Measurements from ENCODE around the gene BRD3OS. TPM values are rescaled to one million over a fixed set of nuclear protein-coding genes. Genes with fewer than 3 reads are reported as not detected.

BRD3OS gene
- total RNA-seq (2012; rRNA removed) (15.3 and 15.8 TPM in 2 replicates), polyA plus RNA-seq (2012; rRNA removed) (19.3 and 20.7 TPM in 2 replicates), Bru-seq, nascent RNA (percentile 47 among the genes with signal in this experiment), BruChase-seq, experiment 1, labeled RNA remaining after a 6-hour chase (percentile 72 among the genes with signal in this experiment), BruChase-seq, experiment 2, labeled RNA remaining after a 2-hour chase (percentile 55 among the genes with signal in this experiment)
- 13.9 and 14.8 TPM in 2 replicates for polyA plus RNA-seq (2012; cell fraction: cytosol; rRNA removed)
- polyA plus RNA-seq (2012; cell fraction: nucleus; rRNA removed; ENCODE audit: low replicate concordance) = 9.0 and 16.2 TPM in 2 replicates
- long read RNA-seq, full-length matches to known transcripts = 24 of 49 reads
- long read RNA-seq, partial matches to known transcripts = 3 of 49 reads
- long read RNA-seq, other reads (novel, unspliced or antisense) = 22 of 49 reads

- no TSS peak for BruUV-seq (replicated peaks)
- TF ChIP-seq MAZ (IDR thresholded peaks at IDR 0.05; ENCODE audit: borderline replicate concordance, low read depth, low read length) (peak; percentile 99), FOS (IDR thresholded peaks at IDR 0.05; ENCODE audit: low read depth, low read length) (no peak), CHD1 (IDR thresholded peaks at IDR 0.05; ENCODE audit: low read depth, low read length) (no peak), USF2 (IDR thresholded peaks at IDR 0.05; ENCODE audit: low read depth, low read length) (no peak), MXI1 (IDR thresholded peaks at IDR 0.05; ENCODE audit: borderline replicate concordance, low read depth, low read length) (peak; percentile 81), POLR2A (IDR thresholded peaks at IDR 0.05; ENCODE audit: low read depth, low read length) (no peak), SMC3 (IDR thresholded peaks at IDR 0.05; ENCODE audit: low read depth, low read length) (no peak), CTCF (conservative IDR thresholded peaks at IDR 0.05; ENCODE audit: low read depth, low read length) (no peak), NFE2L2 (IDR thresholded peaks at IDR 0.05; ENCODE audit: low read depth, low read length) (no peak), BHLHE40 (IDR thresholded peaks at IDR 0.05; ENCODE audit: low read depth, low read length) (peak; percentile 8; the same call in 1 of the 2 replicates)
Observed at GRCh38 chr9:134024828-134025605, at the start of gene BRD3OS. TSS of gene BRD3OS (plus strand) at chr9:134025481. CDS start at chr9:134026748, 1,267 bp downstream.

More at GRCh38 chr9:134024828-134025605, at the start of gene BRD3OS:
- H3K36me3 ChIP-seq (ENCODE audit: control insufficient read depth, insufficient read depth, low read length) = peaks cover 17% of the 10 kb centered on the region; the same call in 1 of the 2 replicates
- H3K23ac ChIP-seq (ENCODE audit: low read depth, low read length) = peak within 1 kb of the TSS; percentile 91; the same call in 1 of the 2 replicates
- H3K9ac ChIP-seq (ENCODE audit: low read depth, low read length) = peak within 1 kb of the TSS; percentile 72
- no peak within 1 kb of the TSS for H3K18ac ChIP-seq (ENCODE audit: low read depth, low read length)
- peak within 1 kb of the TSS; percentile 98 for H2AFZ ChIP-seq (replicated peaks; ENCODE audit: low read length, poor library complexity)
- ATAC-seq (ENCODE audit: low read depth) (peak; percentile 99), DNase-seq (peak; percentile 99)
- peak within 1 kb of the TSS; percentile 75; the same call in 1 of the 2 replicates for H4K5ac ChIP-seq (ENCODE audit: low read depth, low read length)
- H3K14ac ChIP-seq (replicated peaks; ENCODE audit: low read depth, low read length) = peak within 1 kb of the TSS; percentile 94
- H3K9me3 ChIP-seq (ENCODE audit: control insufficient read depth, insufficient read depth, low read length) = no peaks in the 10 kb centered on the region
- dilution Hi-C loops (cut with HindIII; ENCODE audit: low sequenced_read_pairs, unreplicated experiment) = loop anchor here (25.0 kb wide), 1 partner anchor 238 kb away; no protein-coding TSS in a partner anchor
- 0% methylated on average over 9 of the region's 43 CpGs; no CpG with 5 or more reads in 1 of the 2 experiments for WGBS, 2 experiments (ENCODE audit: extremely low coverage in 2 of 2, insufficient read length in 1 of 2)
- no peaks in the 10 kb centered on the region for H3K27me3 ChIP-seq (ENCODE audit: control insufficient read depth, insufficient read depth, low read length)
- H3K27ac ChIP-seq (ENCODE audit: insufficient read depth, low read length) = peak within 1 kb of the TSS; percentile 57
- H3K56ac ChIP-seq (ENCODE audit: extremely low read depth, insufficient read depth, low read length) = peak within 1 kb of the TSS; percentile 44; the same call in 1 of the 2 replicates
- peak within 1 kb of the TSS; percentile 38 for H2BK5ac ChIP-seq (ENCODE audit: low read depth, low read length, poor library complexity, severe bottlenecking)
- H3K4me3 ChIP-seq (ENCODE audit: insufficient read depth, low read depth, low read length) = peak within 1 kb of the TSS; percentile 86
- H3K4ac ChIP-seq (ENCODE audit: low read depth, low read length) = peak within 1 kb of the TSS; percentile 76
- peaks cover 3% of the 10 kb centered on the region; the same call in 1 of the 2 replicates for H3K4me1 ChIP-seq (ENCODE audit: control insufficient read depth, insufficient read depth, low read length)
- H2BK20ac ChIP-seq (ENCODE audit: low read depth, low read length) = peak within 1 kb of the TSS; percentile 57; the same call in 1 of the 2 replicates
- peak within 1 kb of the TSS; percentile 89 for H3K4me2 ChIP-seq (ENCODE audit: low read depth, low read length)
- intact Hi-C loops (cut with micrococcal nuclease) = no loop called here
- H2AK9ac ChIP-seq (replicated peaks; ENCODE audit: low read depth, low read length, poor library complexity) = peak within 1 kb of the TSS; percentile 88
- peaks cover 0 to 19% of the 10 kb centered on the region in 2 experiments; a peak in 3 of 4 replicates for H3K79me1 ChIP-seq (ENCODE audit: low read depth in 1 of 2, low read length in 2 of 2)
- peak within 1 kb of the TSS; percentile 74 to 98 for H4K8ac ChIP-seq (ENCODE audit: low read depth in 2 of 2, low read length in 2 of 2)
- H4K91ac ChIP-seq (ENCODE audit: insufficient read depth, low read depth, low read length) = peak within 1 kb of the TSS; percentile 75; the same call in 1 of the 2 replicates
- in situ Hi-C loops (cut with MboI; ENCODE audit: low sequenced_read_pairs) = no loop called here
- ChIA-PET POLR2A (ENCODE audit: unreplicated experiment) (interaction anchor here (0.6 kb wide), 1 partner anchor 261 kb away, joined by 4 read pairs; no protein-coding TSS in a partner anchor), CTCF (no interaction called here)
- peak within 1 kb of the TSS; percentile 80; the same call in 1 of the 2 replicates for H2AK5ac ChIP-seq (ENCODE audit: low read depth, low read length)
- H4K20me1 ChIP-seq (ENCODE audit: insufficient read depth, low read length) = no peaks in the 10 kb centered on the region
- H3K9me1 ChIP-seq (ENCODE audit: insufficient read depth, low read length) = peaks cover 2% of the 10 kb centered on the region; the same call in 1 of the 2 replicates
- H2BK15ac ChIP-seq (ENCODE audit: low read depth, low read length) = peak within 1 kb of the TSS; percentile 63; the same call in 1 of the 3 replicates
- H2BK120ac ChIP-seq (ENCODE audit: low read depth, low read length) = peak within 1 kb of the TSS; percentile 72
